ENCODE measurements around the gene COG1. TPM values are rescaled to one million over a fixed set of nuclear protein-coding genes. Genes with fewer than 3 reads are reported as not detected.
A peak's percentile ranks its signal among the peaks of the same experiment; 100 is the strongest.

COG1 gene
- total RNA-seq, 1 donor: 23.2 TPM

DNA sequence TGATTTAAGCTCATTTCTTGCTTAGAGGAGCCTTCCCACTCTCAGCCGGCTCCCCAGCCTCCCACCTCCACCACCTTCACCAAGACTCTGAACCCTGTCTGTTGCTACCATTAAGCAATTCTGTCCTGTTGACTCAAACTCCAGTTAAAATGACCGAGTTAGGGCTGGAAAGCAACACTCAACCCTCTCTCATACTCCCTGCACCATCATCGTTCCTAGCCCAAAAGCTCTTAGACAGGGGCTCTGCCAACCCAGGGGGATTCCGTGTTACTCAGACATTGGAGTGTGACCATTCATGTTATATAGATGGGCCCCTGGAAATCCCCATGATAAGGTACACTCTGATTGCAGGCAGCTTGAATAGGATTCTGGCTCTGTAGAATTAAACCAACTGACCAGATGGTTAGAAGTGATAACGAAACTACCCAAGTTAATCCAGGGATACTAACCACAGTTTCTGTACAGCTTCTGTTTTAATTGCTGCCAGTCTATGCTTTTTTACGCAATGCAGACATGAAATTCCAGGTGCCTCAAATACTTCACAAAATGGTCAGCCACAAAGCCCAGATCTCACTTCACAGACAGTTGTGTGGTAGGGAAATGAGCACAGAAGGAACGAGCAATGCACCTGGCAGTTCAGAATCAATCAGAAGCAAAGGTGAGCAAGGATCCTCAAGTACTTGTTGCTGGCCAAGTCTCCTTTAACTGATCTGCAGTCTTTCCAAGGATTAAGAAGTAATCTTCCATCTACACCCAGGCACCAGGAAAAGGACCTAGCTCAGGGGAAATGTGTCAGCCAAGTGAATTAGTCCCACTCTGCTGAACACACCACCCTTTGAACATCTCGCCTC, 25.9 kb upstream of the COG1 start:
- H3K4me3 ChIP-seq (ENCODE audit: insufficient read depth, low read length): peak overlapping the region; percentile 66
- H3K9me3 ChIP-seq (ENCODE audit: low read depth, low read length): no peaks in the 10 kb centered on the region
- H3K27me3 ChIP-seq (ENCODE audit: insufficient read depth, low read length): peaks cover 65% of the 10 kb centered on the region
- H3K4me2 ChIP-seq (ENCODE audit: insufficient read depth, low read length): peak overlapping the region; percentile 81
- no peak for DNase-seq (ENCODE audit: insufficient read length, low spot score, missing footprints)
- H3K36me3 ChIP-seq (ENCODE audit: insufficient read depth, low read length): no peaks in the 10 kb centered on the region
- peaks cover 6% of the 10 kb centered on the region for H4K20me1 ChIP-seq (ENCODE audit: insufficient read depth, low read length)
- TF ChIP-seq, protein P1, sequence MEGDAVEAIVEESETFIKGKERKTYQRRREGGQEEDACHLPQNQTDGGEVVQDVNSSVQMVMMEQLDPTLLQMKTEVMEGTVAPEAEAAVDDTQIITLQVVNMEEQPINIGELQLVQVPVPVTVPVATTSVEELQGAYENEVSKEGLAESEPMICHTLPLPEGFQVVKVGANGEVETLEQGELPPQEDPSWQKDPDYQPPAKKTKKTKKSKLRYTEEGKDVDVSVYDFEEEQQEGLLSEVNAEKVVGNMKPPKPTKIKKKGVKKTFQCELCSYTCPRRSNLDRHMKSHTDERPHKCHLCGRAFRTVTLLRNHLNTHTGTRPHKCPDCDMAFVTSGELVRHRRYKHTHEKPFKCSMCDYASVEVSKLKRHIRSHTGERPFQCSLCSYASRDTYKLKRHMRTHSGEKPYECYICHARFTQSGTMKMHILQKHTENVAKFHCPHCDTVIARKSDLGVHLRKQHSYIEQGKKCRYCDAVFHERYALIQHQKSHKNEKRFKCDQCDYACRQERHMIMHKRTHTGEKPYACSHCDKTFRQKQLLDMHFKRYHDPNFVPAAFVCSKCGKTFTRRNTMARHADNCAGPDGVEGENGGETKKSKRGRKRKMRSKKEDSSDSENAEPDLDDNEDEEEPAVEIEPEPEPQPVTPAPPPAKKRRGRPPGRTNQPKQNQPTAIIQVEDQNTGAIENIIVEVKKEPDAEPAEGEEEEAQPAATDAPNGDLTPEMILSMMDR (IDR thresholded peaks at IDR 0.05; ENCODE audit: extremely low read depth, low read depth, low read length): no peak
- peaks cover 13% of the 10 kb centered on the region for H3K4me1 ChIP-seq (ENCODE audit: insufficient read depth, low read length)
- no peak overlapping the region for H3K27ac ChIP-seq (ENCODE audit: low read depth, low read length)
- peak overlapping the region; percentile 16 for H2AFZ ChIP-seq (ENCODE audit: low read length)
- H3K79me2 ChIP-seq (ENCODE audit: insufficient read depth, low read length): no peaks in the 10 kb centered on the region

DNA sequence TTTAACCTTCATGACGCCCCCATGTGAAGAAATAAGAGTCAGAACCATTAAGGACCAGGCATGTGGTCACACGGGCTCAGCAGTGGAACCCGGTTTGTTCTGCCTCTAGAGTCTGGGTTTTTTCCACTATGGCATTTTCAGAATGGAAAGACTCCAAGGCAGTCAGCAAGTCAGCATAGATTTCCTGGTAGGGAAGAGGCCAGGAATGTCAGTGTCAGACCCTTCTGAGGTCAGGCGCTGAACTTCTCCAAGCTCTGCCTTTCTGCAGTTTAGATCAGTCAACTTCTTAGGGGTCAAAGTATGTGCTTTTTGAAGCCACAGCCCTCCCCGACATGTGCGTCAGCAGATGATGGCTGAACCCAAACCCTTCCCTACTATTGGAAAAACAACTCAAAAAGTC, 24.2 kb upstream of the COG1 start:
- H3K27ac ChIP-seq (ENCODE audit: low read depth, low read length): no peak overlapping the region
- DNase-seq (ENCODE audit: insufficient read length, low spot score, missing footprints): no peak
- peaks cover 13% of the 10 kb centered on the region for H3K4me1 ChIP-seq (ENCODE audit: insufficient read depth, low read length)
- peaks cover 54% of the 10 kb centered on the region for H3K27me3 ChIP-seq (ENCODE audit: insufficient read depth, low read length)
- H3K79me2 ChIP-seq (ENCODE audit: insufficient read depth, low read length): no peaks in the 10 kb centered on the region
- no peak overlapping the region for H3K4me2 ChIP-seq (ENCODE audit: insufficient read depth, low read length)
- H2AFZ ChIP-seq (ENCODE audit: low read length): no peak overlapping the region
- H3K9me3 ChIP-seq (ENCODE audit: low read depth, low read length): no peaks in the 10 kb centered on the region
- H3K36me3 ChIP-seq (ENCODE audit: insufficient read depth, low read length): no peaks in the 10 kb centered on the region
- H4K20me1 ChIP-seq (ENCODE audit: insufficient read depth, low read length): peaks cover 6% of the 10 kb centered on the region
- TF ChIP-seq, protein P1 (IDR thresholded peaks at IDR 0.05; ENCODE audit: extremely low read depth, low read depth, low read length): no peak
- H3K4me3 ChIP-seq (ENCODE audit: insufficient read depth, low read length): no peak overlapping the region

DNA sequence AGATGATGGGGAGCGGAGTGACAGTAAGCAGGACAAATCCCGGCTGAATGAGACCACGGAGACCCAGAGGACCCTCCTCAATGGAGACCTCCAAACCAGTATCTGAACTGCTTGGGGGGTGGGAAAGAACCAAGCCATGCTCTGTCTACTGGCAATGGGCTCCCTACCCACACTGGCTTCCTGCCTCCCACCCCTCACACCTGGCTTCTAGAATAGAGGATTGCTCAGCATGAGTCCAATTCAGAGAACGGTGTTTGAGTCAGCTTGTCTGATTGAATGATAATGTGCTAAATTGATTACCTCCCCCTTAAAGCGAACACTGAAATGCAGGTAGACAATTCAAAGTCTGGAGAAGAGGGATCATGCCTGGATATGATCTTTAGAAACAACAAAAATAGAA, 22.5 kb upstream of the COG1 start:
- TF ChIP-seq, protein P1 (IDR thresholded peaks at IDR 0.05; ENCODE audit: extremely low read depth, low read depth, low read length): no peak
- no peak overlapping the region for H3K4me2 ChIP-seq (ENCODE audit: insufficient read depth, low read length)
- H3K36me3 ChIP-seq (ENCODE audit: insufficient read depth, low read length): no peaks in the 10 kb centered on the region
- peaks cover 38% of the 10 kb centered on the region for H3K27me3 ChIP-seq (ENCODE audit: insufficient read depth, low read length)
- no peaks in the 10 kb centered on the region for H3K79me2 ChIP-seq (ENCODE audit: insufficient read depth, low read length)
- no peaks in the 10 kb centered on the region for H3K9me3 ChIP-seq (ENCODE audit: low read depth, low read length)
- no peak for DNase-seq (ENCODE audit: insufficient read length, low spot score, missing footprints)
- peaks cover 9% of the 10 kb centered on the region for H3K4me1 ChIP-seq (ENCODE audit: insufficient read depth, low read length)
- no peak overlapping the region for H3K4me3 ChIP-seq (ENCODE audit: insufficient read depth, low read length)
- H2AFZ ChIP-seq (ENCODE audit: low read length): no peak overlapping the region
- H4K20me1 ChIP-seq (ENCODE audit: insufficient read depth, low read length): peaks cover 2% of the 10 kb centered on the region
- H3K27ac ChIP-seq (ENCODE audit: low read depth, low read length): no peak overlapping the region

DNA sequence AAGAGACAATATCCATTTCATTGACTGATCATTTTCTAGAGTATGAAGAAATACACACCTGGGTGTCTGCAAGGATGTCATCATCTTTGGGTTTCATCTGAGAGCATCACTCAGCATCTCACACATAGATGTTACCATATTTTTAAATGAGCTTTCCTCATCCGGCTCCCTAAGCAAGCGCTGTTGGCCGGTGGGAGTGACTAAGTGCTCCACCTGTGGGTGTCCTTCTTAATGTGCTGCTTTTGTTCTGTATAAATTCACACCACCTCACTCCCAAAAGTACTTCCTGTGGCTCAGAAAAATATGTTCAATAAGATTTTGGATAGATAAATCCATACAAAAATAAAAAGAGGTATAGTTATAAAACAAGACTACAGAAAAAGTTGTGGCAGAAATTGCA, 20.6 kb upstream of the COG1 start:
- Histone ChIP-seq H2AFZ (ENCODE audit: low read length) (no peak overlapping the region), H3K79me2 (ENCODE audit: insufficient read depth, low read length) (no peaks in the 10 kb centered on the region), H3K4me3 (ENCODE audit: insufficient read depth, low read length) (no peak overlapping the region), H4K20me1 (ENCODE audit: insufficient read depth, low read length) (no peaks in the 10 kb centered on the region), H3K9me3 (ENCODE audit: low read depth, low read length) (no peaks in the 10 kb centered on the region), H3K4me2 (ENCODE audit: insufficient read depth, low read length) (no peak overlapping the region), H3K27me3 (ENCODE audit: insufficient read depth, low read length) (peaks cover 19% of the 10 kb centered on the region), H3K4me1 (ENCODE audit: insufficient read depth, low read length) (no peaks in the 10 kb centered on the region), H3K36me3 (ENCODE audit: insufficient read depth, low read length) (no peaks in the 10 kb centered on the region), H3K27ac (ENCODE audit: low read depth, low read length) (no peak overlapping the region)
- TF ChIP-seq, protein P1 (IDR thresholded peaks at IDR 0.05; ENCODE audit: extremely low read depth, low read depth, low read length): no peak
- no peak for DNase-seq (ENCODE audit: insufficient read length, low spot score, missing footprints)

All from osteoblast (primary cell).